ENCODE data around the gene JAK1.

JAK1 gene

GRCh38 chr1:64886877-64887276, 79.5 kb downstream of the JAK1 start:
- DNase-seq (ENCODE audit: low read depth) = no peak
- TF ChIP-seq CTCF (IDR thresholded peaks at IDR 0.05; ENCODE audit: low read length, missing control alignments) = no peak
- no peak overlapping the region for H3K4me3 ChIP-seq (replicated peaks; ENCODE audit: low read depth, low read length)

GRCh38 chr1:64885648-64886047, 80.7 kb downstream of the JAK1 start:
- DNase-seq (ENCODE audit: low read depth) = no peak
- H3K4me3 ChIP-seq (replicated peaks; ENCODE audit: low read depth, low read length) = no peak overlapping the region
- TF ChIP-seq CTCF (IDR thresholded peaks at IDR 0.05; ENCODE audit: low read length, missing control alignments) = no peak

- TF ChIP-seq CTCF (IDR thresholded peaks at IDR 0.05; ENCODE audit: low read length, missing control alignments) = peak; percentile 1
- H3K4me3 ChIP-seq (replicated peaks; ENCODE audit: low read depth, low read length) = no peak overlapping the region
- peak; percentile 51 for DNase-seq (ENCODE audit: low read depth)
Observed at GRCh38 chr1:64884261-64885040, 81.9 kb downstream of the JAK1 start.

- DNase-seq (ENCODE audit: low read depth) = no peak
- no peak overlapping the region for H3K4me3 ChIP-seq (replicated peaks; ENCODE audit: low read depth, low read length)
- TF ChIP-seq CTCF (IDR thresholded peaks at IDR 0.05; ENCODE audit: low read length, missing control alignments) = no peak
Observed at GRCh38 chr1:64882574-64883255, 83.6 kb downstream of the JAK1 start.

- TF ChIP-seq CTCF (IDR thresholded peaks at IDR 0.05; ENCODE audit: low read length, missing control alignments) = no peak
- no peak for DNase-seq (ENCODE audit: low read depth)
- no peak overlapping the region for H3K4me3 ChIP-seq (replicated peaks; ENCODE audit: low read depth, low read length)
Observed at GRCh38 chr1:64881281-64881680, 85.1 kb downstream of the JAK1 start.

GRCh38 chr1:64880449-64880848, 85.9 kb downstream of the JAK1 start:
- H3K4me3 ChIP-seq (replicated peaks; ENCODE audit: low read depth, low read length) = no peak overlapping the region
- TF ChIP-seq CTCF (IDR thresholded peaks at IDR 0.05; ENCODE audit: low read length, missing control alignments) = no peak
- DNase-seq (ENCODE audit: low read depth) = no peak

Data from fibroblast of pulmonary artery (primary cell).